Peyer's patch (tissue), 4 donors: Measurements from ENCODE around the gene ZNF70.

ENCODE experiments used
- POLR2A ChIP-seq, 2 donors: fragments of 450-650 bp; IDR thresholded peaks; one replicate each; pipeline ENCODE4 v1.5.1; 2017; ENCODE audit warnings: antibody characterized with exemption in 2 of 2, mild to moderate bottlenecking in 2 of 2, moderate library complexity in 2 of 2
- TF ChIP-seq, protein P1 (sequence below), 6 experiments: fragments of 450-650 bp in 4 of 6; fragments of 200-600 bp in 2 of 6; sonication (generic) in 1 of 6; IDR thresholded peaks; one replicate each; pipeline ENCODE4 v1.5.1; 2017 to 2019; ENCODE audit warnings: antibody characterized with exemption in 6 of 6, mild to moderate bottlenecking in 3 of 6, moderate library complexity in 1 of 6

- TF ChIP-seq, protein P1, sequence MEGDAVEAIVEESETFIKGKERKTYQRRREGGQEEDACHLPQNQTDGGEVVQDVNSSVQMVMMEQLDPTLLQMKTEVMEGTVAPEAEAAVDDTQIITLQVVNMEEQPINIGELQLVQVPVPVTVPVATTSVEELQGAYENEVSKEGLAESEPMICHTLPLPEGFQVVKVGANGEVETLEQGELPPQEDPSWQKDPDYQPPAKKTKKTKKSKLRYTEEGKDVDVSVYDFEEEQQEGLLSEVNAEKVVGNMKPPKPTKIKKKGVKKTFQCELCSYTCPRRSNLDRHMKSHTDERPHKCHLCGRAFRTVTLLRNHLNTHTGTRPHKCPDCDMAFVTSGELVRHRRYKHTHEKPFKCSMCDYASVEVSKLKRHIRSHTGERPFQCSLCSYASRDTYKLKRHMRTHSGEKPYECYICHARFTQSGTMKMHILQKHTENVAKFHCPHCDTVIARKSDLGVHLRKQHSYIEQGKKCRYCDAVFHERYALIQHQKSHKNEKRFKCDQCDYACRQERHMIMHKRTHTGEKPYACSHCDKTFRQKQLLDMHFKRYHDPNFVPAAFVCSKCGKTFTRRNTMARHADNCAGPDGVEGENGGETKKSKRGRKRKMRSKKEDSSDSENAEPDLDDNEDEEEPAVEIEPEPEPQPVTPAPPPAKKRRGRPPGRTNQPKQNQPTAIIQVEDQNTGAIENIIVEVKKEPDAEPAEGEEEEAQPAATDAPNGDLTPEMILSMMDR (IDR thresholded peaks at IDR 0.05), result no peak
- TF ChIP-seq POLR2A (IDR thresholded peaks at IDR 0.05), result no peak
Measured at GRCh38 chr22:23742505-23743264, 8.2 kb downstream of the ZNF70 start.
